MCF 10A (cell line): ENCODE data around the gene KCMF1. TPM values are rescaled to one million over a fixed set of nuclear protein-coding genes. Genes with fewer than 3 reads are reported as not detected.
A peak's percentile ranks its signal among the peaks of the same experiment; 100 is the strongest.

Source experiments
- BruUV-seq: library from RNA; stranded (reverse); fragments of 400-500 nt; replicated peaks from 2 replicates; lab custom pipeline; 2021; lab: Mats Ljungman, UMichigan
- CTCF ChIA-PET: fragments of 300-600 bp; sonication (Branson Sonifier 250); formaldehyde crosslinking; extraction: SDS; loops from one replicate; lab custom pipeline; 2021; ENCODE audit warnings: antibody characterized with exemption, inconsistent platforms; lab: Yijun Ruan, JAX
- POLR2A ChIA-PET: fragments of 300-600, 350-650 bp; sonication (Branson Sonifier 250); formaldehyde crosslinking; extraction: SDS; loops from one replicate; lab custom pipeline; 2020; ENCODE audit warnings: antibody characterized with exemption, inconsistent platforms; lab: Yijun Ruan, JAX
- DNase-seq: peaks from one replicate; pipeline ENCODE4 v3.0.0-alpha.2; 2018; ENCODE audit not compliant: unreplicated experiment
- H3K27ac Mint-ChIP-seq: one replicate; pipeline ENCODE4 v1.8.0; 2022; ENCODE audit warnings: mild to moderate bottlenecking, low read depth, mixed read lengths; ENCODE audit not compliant: unreplicated experiment
- H3K27me3 Mint-ChIP-seq: one replicate; pipeline ENCODE4 v1.8.0; 2022; ENCODE audit warnings: mixed read lengths; ENCODE audit not compliant: insufficient read depth, unreplicated experiment
- H3K36me3 Mint-ChIP-seq: one replicate; pipeline ENCODE4 v1.8.0; 2022; ENCODE audit warnings: mild to moderate bottlenecking, moderate library complexity, mixed read lengths; ENCODE audit not compliant: insufficient read depth, unreplicated experiment
- H3K4me1 Mint-ChIP-seq: one replicate; pipeline ENCODE4 v1.8.0; 2022; ENCODE audit warnings: mixed read lengths; ENCODE audit not compliant: insufficient read depth, unreplicated experiment
- H3K4me3 Mint-ChIP-seq: one replicate; pipeline ENCODE4 v1.8.0; 2022; ENCODE audit warnings: mild to moderate bottlenecking, moderate library complexity, mixed read lengths; ENCODE audit not compliant: unreplicated experiment
- H3K9me3 Mint-ChIP-seq: one replicate; pipeline ENCODE4 v1.8.0; 2022; ENCODE audit warnings: mixed read lengths; ENCODE audit not compliant: unreplicated experiment
- CTCF ChIP-seq: fragments of 200-600 bp; IDR thresholded peaks from one replicate; pipeline ENCODE4 v1.8.0; 2022; ENCODE audit warnings: antibody characterized with exemption, mild to moderate bottlenecking; ENCODE audit not compliant: unreplicated experiment
- intact Hi-C: fragments of 100-400 bp; cut with micrococcal nuclease; formaldehyde crosslinking; loops from 2 replicates; pipeline ENCODE4 v1.14.1; 2022
- total RNA-seq: library from RNA; stranded (reverse); gene quantifications from 2 replicates; pipeline ENCODE4 v1.2.3, GENCODE V29; 2022

Gene KCMF1
- total RNA-seq, 1 experiment from 2014 or later, result 170 TPM

- H3K36me3 Mint-ChIP-seq, result peaks cover 46% of the 10 kb centered on the region
These were observed 1.3 kb upstream of the KCMF1 start for GRCh38 chr2:84969511-84970209.

GRCh38 chr2:84970210-84970867, 622 bp upstream of the KCMF1 start:
- Mint-ChIP-seq H3K4me3 (peak overlapping the region; percentile 97), H3K27me3 (no peaks in the 10 kb centered on the region), H3K36me3 (peaks cover 39% of the 10 kb centered on the region), H3K9me3 (no peaks in the 10 kb centered on the region), H3K27ac (peak overlapping the region; percentile 95), H3K4me1 (peaks cover 12% of the 10 kb centered on the region)
- no peak for TF ChIP-seq CTCF
- BruUV-seq, result no TSS peak
- peak; percentile 56 for DNase-seq
- intact Hi-C loops, result loop anchor here (2.0 to 5.0 kb wide), 2 partner anchors 42 to 44 kb away; no protein-coding TSS in a partner anchor
- POLR2A ChIA-PET, result interaction anchor here (0.5 to 9.4 kb wide), 21 partner anchors 10 to 542 kb away, joined by 3 to 198 read pairs (median 5); partner anchors contain the start of genes TMSB10 and TRABD2A
- CTCF ChIA-PET, result interaction anchor here (0.6 to 3.4 kb wide), 7 partner anchors 8 to 376 kb away, joined by 3 to 23 read pairs (median 4); no protein-coding TSS in a partner anchor

More at GRCh38 chr2:84969511-84970209, 1.3 kb upstream of the KCMF1 start:
- POLR2A ChIA-PET, result interaction anchor here (0.7 to 9.4 kb wide), 23 partner anchors 9 to 533 kb away, joined by 3 to 198 read pairs (median 4); partner anchors contain the start of genes TGOLN2, TMSB10 and TRABD2A
- intact Hi-C loops, result loop anchor here (2.0 to 5.0 kb wide), 2 partner anchors 43 kb away; no protein-coding TSS in a partner anchor
- Mint-ChIP-seq H3K4me1 (peaks cover 16% of the 10 kb centered on the region), H3K27ac (peak overlapping the region; percentile 95), H3K27me3 (no peaks in the 10 kb centered on the region), H3K9me3 (no peaks in the 10 kb centered on the region), H3K4me3 (peak overlapping the region; percentile 97)
- BruUV-seq, result TSS peak; percentile 61
- peak; percentile 38 for DNase-seq
- CTCF ChIA-PET, result interaction anchor here (0.5 to 3.4 kb wide), 12 partner anchors 7 to 376 kb away, joined by 3 to 23 read pairs (median 4); no protein-coding TSS in a partner anchor
- no peak for TF ChIP-seq CTCF

- Mint-ChIP-seq H3K9me3 (no peaks in the 10 kb centered on the region), H3K27me3 (no peaks in the 10 kb centered on the region), H3K4me1 (peaks cover 12% of the 10 kb centered on the region), H3K4me3 (peak overlapping the region; percentile 97), H3K27ac (peak overlapping the region; percentile 97), H3K36me3 (peaks cover 39% of the 10 kb centered on the region)
- CTCF ChIA-PET, result interaction anchor here (0.7 to 3.2 kb wide), 7 partner anchors 19 to 46 kb away, joined by 3 to 8 read pairs (median 3); no protein-coding TSS in a partner anchor
- POLR2A ChIA-PET, result interaction anchor here (0.6 to 9.4 kb wide), 16 partner anchors 12 to 356 kb away, joined by 3 to 198 read pairs (median 6); partner anchors contain the start of genes TGOLN2 and TMSB10
- no peak for TF ChIP-seq CTCF
- DNase-seq, result peak; percentile 34
- intact Hi-C loops, result loop anchor here (2.0 to 5.0 kb wide), 2 partner anchors 41 to 45 kb away; no protein-coding TSS in a partner anchor
- no TSS peak for BruUV-seq
These were observed 697 bp downstream of the KCMF1 start for GRCh38 chr2:84971510-84972206.
